ENCODE data around the gene ARHGEF19.

The ARHGEF19 gene

DNA sequence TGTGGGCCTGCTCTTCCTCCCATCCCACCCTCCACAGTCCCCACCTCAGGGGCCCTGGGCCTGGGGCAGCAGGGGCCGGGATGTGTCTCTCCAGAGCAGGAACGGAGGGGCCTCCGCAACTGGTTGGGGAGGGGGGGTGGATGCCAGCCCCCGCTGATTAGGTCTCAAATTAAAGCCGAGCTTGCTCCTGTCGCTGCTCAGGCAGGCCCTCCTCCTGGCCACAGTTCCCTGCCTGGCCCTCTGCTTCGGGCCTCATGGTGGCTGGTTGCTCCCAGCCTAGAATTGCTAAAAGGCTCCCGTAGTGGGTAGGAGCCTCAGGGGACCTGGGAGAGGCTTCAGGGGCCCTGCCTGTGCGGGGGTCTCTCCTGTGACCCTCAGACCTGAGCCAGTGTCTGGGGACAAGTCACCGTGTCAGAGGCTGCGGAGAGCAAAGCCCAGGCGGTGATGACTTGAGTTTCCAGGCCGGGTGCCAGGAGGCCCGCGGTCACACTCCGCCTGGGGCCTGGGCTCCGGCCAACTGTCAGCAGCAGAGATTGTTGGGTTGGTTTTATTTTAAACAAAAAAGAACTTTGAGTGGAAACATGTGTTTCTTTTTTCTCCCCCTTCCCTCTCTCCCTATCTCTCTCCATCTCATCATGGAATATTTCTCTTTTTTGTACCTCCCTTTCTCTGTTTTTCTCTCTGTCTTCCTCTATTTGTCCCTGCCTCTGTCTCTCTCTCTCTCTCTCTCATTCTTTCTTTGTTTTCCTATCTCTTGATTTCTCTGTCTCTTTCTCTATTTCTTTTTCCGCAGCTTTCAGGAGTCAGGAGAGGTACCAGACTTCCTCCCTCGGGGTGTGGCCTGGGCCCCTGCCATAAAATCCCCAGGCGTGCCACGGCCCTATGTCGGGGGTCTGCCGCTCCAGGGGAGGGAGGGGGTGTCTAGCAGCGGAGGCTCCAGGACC, 36.6 kb downstream of the ARHGEF19 start:
- H3F3A ChIP-seq (ENCODE audit: control insufficient read depth, insufficient read depth), result no peaks in the 10 kb centered on the region
- no peak overlapping the region for H3K4me3 ChIP-seq (ENCODE audit: low read length)
- TF ChIP-seq, protein P1, sequence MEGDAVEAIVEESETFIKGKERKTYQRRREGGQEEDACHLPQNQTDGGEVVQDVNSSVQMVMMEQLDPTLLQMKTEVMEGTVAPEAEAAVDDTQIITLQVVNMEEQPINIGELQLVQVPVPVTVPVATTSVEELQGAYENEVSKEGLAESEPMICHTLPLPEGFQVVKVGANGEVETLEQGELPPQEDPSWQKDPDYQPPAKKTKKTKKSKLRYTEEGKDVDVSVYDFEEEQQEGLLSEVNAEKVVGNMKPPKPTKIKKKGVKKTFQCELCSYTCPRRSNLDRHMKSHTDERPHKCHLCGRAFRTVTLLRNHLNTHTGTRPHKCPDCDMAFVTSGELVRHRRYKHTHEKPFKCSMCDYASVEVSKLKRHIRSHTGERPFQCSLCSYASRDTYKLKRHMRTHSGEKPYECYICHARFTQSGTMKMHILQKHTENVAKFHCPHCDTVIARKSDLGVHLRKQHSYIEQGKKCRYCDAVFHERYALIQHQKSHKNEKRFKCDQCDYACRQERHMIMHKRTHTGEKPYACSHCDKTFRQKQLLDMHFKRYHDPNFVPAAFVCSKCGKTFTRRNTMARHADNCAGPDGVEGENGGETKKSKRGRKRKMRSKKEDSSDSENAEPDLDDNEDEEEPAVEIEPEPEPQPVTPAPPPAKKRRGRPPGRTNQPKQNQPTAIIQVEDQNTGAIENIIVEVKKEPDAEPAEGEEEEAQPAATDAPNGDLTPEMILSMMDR (IDR thresholded peaks at IDR 0.05; ENCODE audit: low read depth, low read length, poor library complexity, severe bottlenecking), result no peak
- no peak for TF ChIP-seq EZH2phosphoT487 (IDR thresholded peaks at IDR 0.05; ENCODE audit: borderline replicate concordance, low read length)
- H3K9me3 ChIP-seq (ENCODE audit: control insufficient read depth, insufficient read depth, low read length), result no peaks in the 10 kb centered on the region
- no peaks in the 10 kb centered on the region for H4K20me1 ChIP-seq (ENCODE audit: control insufficient read depth, insufficient read depth, low read depth, low read length)
- no peaks in the 10 kb centered on the region for H3K9me2 ChIP-seq (replicated peaks; ENCODE audit: control insufficient read depth, low read length)
- no peak overlapping the region for H3K27ac ChIP-seq (ENCODE audit: low read depth, low read length)
- no peak overlapping the region for H3K4me2 ChIP-seq (ENCODE audit: low read length)
- H3K27me3 ChIP-seq (ENCODE audit: control insufficient read depth, low read length), result peaks cover 5% of the 10 kb centered on the region; the same call in 1 of the 2 replicates
- no peaks in the 10 kb centered on the region for H3K79me2 ChIP-seq (ENCODE audit: control insufficient read depth, low read length)
- H3K4me1 ChIP-seq (ENCODE audit: control insufficient read depth, low read length), result no peaks in the 10 kb centered on the region
- H3K36me3 ChIP-seq (ENCODE audit: control insufficient read depth, low read length), result no peaks in the 10 kb centered on the region

DNA sequence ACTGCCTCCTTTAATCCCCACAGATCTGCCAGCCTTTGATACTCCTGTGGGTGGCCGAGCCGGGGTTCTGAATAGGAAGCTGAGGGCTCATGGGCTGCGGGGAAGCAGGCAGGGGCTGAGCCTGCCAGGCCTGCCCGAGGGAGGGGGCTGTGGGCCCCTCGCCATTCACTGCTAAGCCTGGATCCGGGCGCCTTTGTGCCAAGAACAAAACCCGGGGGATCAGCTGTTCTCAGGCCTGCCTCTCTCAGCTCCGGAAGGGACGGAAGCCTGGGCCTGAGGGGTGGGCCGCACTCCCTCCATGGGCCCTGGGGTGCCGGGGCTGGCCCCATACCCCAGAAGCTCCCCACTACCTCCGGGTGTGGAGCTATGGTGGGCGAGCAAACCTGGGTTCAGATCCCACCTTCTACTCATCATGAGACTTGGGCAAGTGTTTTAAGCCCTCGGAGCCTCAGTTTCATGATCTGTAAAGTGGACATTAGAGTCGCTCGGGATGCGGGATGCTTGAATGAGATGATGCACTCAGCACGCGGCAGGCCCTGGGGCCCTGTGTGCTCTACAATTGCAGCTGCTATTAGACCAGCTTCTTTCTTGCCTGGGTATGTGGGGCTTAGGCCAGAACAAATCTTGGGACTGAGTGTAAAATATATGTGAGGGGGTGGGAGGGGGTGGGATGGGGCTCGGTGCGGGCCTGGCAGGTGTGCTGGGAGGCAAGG, 37.4 kb downstream of the ARHGEF19 start:
- Histone ChIP-seq H3K36me3 (ENCODE audit: control insufficient read depth, low read length) (no peaks in the 10 kb centered on the region), H3K9me2 (replicated peaks; ENCODE audit: control insufficient read depth, low read length) (no peaks in the 10 kb centered on the region), H3K4me2 (ENCODE audit: low read length) (no peak overlapping the region), H3K4me1 (ENCODE audit: control insufficient read depth, low read length) (no peaks in the 10 kb centered on the region), H3F3A (ENCODE audit: control insufficient read depth, insufficient read depth) (no peaks in the 10 kb centered on the region), H3K27me3 (ENCODE audit: control insufficient read depth, low read length) (peaks cover 5% of the 10 kb centered on the region; the same call in 1 of the 2 replicates), H4K20me1 (ENCODE audit: control insufficient read depth, insufficient read depth, low read depth, low read length) (no peaks in the 10 kb centered on the region), H3K4me3 (ENCODE audit: low read length) (no peak overlapping the region), H3K79me2 (ENCODE audit: control insufficient read depth, low read length) (no peaks in the 10 kb centered on the region), H3K9me3 (ENCODE audit: control insufficient read depth, insufficient read depth, low read length) (no peaks in the 10 kb centered on the region), H3K27ac (ENCODE audit: low read depth, low read length) (no peak overlapping the region)
- TF ChIP-seq, protein P1 (IDR thresholded peaks at IDR 0.05; ENCODE audit: low read depth, low read length, poor library complexity, severe bottlenecking), result no peak
- TF ChIP-seq EZH2phosphoT487 (IDR thresholded peaks at IDR 0.05; ENCODE audit: borderline replicate concordance, low read length), result no peak

DNA sequence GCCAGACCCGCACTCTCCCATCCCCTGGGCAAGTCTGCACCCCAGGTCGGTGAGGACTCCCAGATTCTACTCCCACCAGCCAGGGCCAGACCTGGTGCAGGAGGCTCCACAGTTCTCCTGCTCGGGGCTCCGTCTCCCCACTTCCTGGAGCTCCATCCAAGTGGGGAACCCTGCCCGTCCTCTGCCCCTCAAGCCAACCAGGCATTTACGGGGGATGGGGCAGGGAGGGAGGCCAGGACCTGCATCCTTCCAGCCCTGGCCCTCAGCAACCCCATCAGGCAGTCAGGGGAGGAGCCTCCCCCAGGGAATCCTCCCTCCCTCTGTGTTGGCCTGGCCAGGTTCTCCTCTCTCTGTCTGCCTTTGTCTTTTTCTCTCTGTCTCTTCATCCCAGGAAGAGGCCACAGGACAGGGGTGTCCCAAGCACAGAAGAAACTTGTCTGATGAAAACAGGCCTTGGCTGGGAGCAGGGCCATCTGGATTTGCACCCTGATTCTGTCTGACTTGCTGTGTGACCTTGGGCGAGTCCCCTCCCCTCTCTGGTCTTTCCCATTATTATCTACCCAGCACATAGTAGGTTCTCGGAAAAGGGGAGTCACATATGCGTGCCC, 38.1 kb downstream of the ARHGEF19 start:
- Histone ChIP-seq H3K4me1 (ENCODE audit: control insufficient read depth, low read length) (no peaks in the 10 kb centered on the region; the same call in 1 of the 2 replicates), H3K79me2 (ENCODE audit: control insufficient read depth, low read length) (no peaks in the 10 kb centered on the region), H3K9me3 (ENCODE audit: control insufficient read depth, insufficient read depth, low read length) (no peaks in the 10 kb centered on the region), H3K9me2 (replicated peaks; ENCODE audit: control insufficient read depth, low read length) (no peaks in the 10 kb centered on the region), H3K27ac (ENCODE audit: low read depth, low read length) (no peak overlapping the region), H3K27me3 (ENCODE audit: control insufficient read depth, low read length) (peaks cover 5% of the 10 kb centered on the region; the same call in 1 of the 2 replicates), H3K4me3 (ENCODE audit: low read length) (no peak overlapping the region), H3K4me2 (ENCODE audit: low read length) (no peak overlapping the region), H3K36me3 (ENCODE audit: control insufficient read depth, low read length) (no peaks in the 10 kb centered on the region), H4K20me1 (ENCODE audit: control insufficient read depth, insufficient read depth, low read depth, low read length) (no peaks in the 10 kb centered on the region), H3F3A (ENCODE audit: control insufficient read depth, insufficient read depth) (no peaks in the 10 kb centered on the region)
- TF ChIP-seq, protein P1 (IDR thresholded peaks at IDR 0.05; ENCODE audit: low read depth, low read length, poor library complexity, severe bottlenecking), result no peak
- TF ChIP-seq EZH2phosphoT487 (IDR thresholded peaks at IDR 0.05; ENCODE audit: borderline replicate concordance, low read length), result no peak

All from DOHH2 (cell line).